PC-9 (cell line): ENCODE data around the gene MSMO1. TPM values are rescaled to one million over a fixed set of nuclear protein-coding genes. Genes with fewer than 3 reads are reported as not detected.

Experiments used
- BruUV-seq: library from RNA; stranded (reverse); fragments of 400-500 nt; replicated peaks from 2 replicates; lab custom pipeline; 2021; lab: Mats Ljungman, UMichigan
- CTCF ChIA-PET: fragments of 300-600 bp; sonication (Branson Sonifier 250); formaldehyde crosslinking; loops from one replicate; lab custom pipeline; 2022; ENCODE audit warnings: antibody characterized with exemption; lab: Charles Lee
- POLR2A ChIA-PET: fragments of 300-600 bp; sonication (Branson Sonifier 250); formaldehyde crosslinking; loops from one replicate; lab custom pipeline; 2022; ENCODE audit warnings: antibody characterized with exemption; ENCODE audit not compliant: unreplicated experiment; lab: Charles Lee
- DNase-seq, 2 experiments: peaks; one replicate each; pipeline versions ENCODE4 v3.0.0 to v3.0.0-alpha.2; 2015 to 2022; ENCODE audit warnings: mixed read lengths in 1 of 2
- H2AFZ ChIP-seq: fragments of 200-600 bp; sonication (generic); 2 replicates; pipeline ENCODE4 v1.8.1; 2017; ENCODE audit warnings: antibody characterized with exemption
- H3F3A ChIP-seq: fragments of 200-600 bp; sonication (generic); 2 replicates; pipeline ENCODE4 v1.8.1; 2017; ENCODE audit warnings: antibody characterized with exemption, mild to moderate bottlenecking, low read depth; ENCODE audit not compliant: insufficient read depth
- H3K27ac ChIP-seq: fragments of 200-600 bp; sonication (generic); 2 replicates; pipeline ENCODE4 v1.6.1; 2016; ENCODE audit warnings: mixed run types
- H3K27me3 ChIP-seq: fragments of 200-600 bp; sonication (generic); 2 replicates; pipeline ENCODE4 v1.6.1; 2016; ENCODE audit warnings: low read depth, mixed run types; ENCODE audit not compliant: insufficient read depth
- H3K36me3 ChIP-seq: fragments of 200-600 bp; sonication (generic); 2 replicates; pipeline ENCODE4 v1.6.1; 2016; ENCODE audit warnings: low read depth, mixed run types
- H3K4me1 ChIP-seq: fragments of 200-600 bp; sonication (generic); replicated peaks from 2 replicates; pipeline ENCODE4 v1.6.1; 2016; ENCODE audit warnings: mixed run types; ENCODE audit not compliant: insufficient read depth
- H3K4me2 ChIP-seq: fragments of 200-600 bp; sonication (generic); 2 replicates; pipeline ENCODE4 v1.6.1; 2017; ENCODE audit warnings: mixed run types
- H3K4me3 ChIP-seq: fragments of 200-600 bp; sonication (generic); 2 replicates; pipeline ENCODE4 v1.6.1; 2016; ENCODE audit warnings: mixed run types
- H3K79me2 ChIP-seq: fragments of 200-600 bp; sonication (generic); 2 replicates; pipeline ENCODE4 v1.6.1; 2017; ENCODE audit warnings: low read depth, mixed run types
- H3K9me2 ChIP-seq: fragments of 200-600 bp; sonication (generic); 2 replicates; pipeline ENCODE4 v1.8.1; 2017; ENCODE audit warnings: mild to moderate bottlenecking; ENCODE audit not compliant: insufficient read depth
- H3K9me3 ChIP-seq: fragments of 200-600 bp; sonication (generic); 2 replicates; pipeline ENCODE4 v1.8.1; 2016; ENCODE audit warnings: low read depth; ENCODE audit not compliant: insufficient read depth
- H4K20me1 ChIP-seq: fragments of 200-600 bp; sonication (generic); 2 replicates; pipeline ENCODE4 v1.8.1; 2017; ENCODE audit not compliant: insufficient read depth
- CTCF ChIP-seq: fragments of 200-600 bp; sonication (generic); conservative IDR thresholded peaks from 2 replicates; pipeline ENCODE4 v1.6.1; 2017; ENCODE audit warnings: mixed run types, antibody characterized with exemption, mild to moderate bottlenecking, moderate library complexity
- EZH2 ChIP-seq: fragments of 200-600 bp; sonication (generic); IDR thresholded peaks from 2 replicates; pipeline ENCODE4 v1.8.0; 2017; ENCODE audit warnings: antibody characterized with exemption, low read depth
- intact Hi-C: fragments of 100-400 bp; cut with micrococcal nuclease; formaldehyde crosslinking; loops from one replicate; pipeline ENCODE4 v1.10.0; 2022; ENCODE audit not compliant: unreplicated experiment
- total RNA-seq: library from RNA; stranded (reverse); gene quantifications from 2 replicates; pipeline ENCODE4 v1.2.3, GENCODE V29; 2021

The MSMO1 gene
- total RNA-seq, 1 experiment from 2014 or later, result 117 TPM

GRCh38 chr4:165359506-165359905, 32.0 kb downstream of the MSMO1 start:
- Histone ChIP-seq H3K79me2 (no peaks in the 10 kb centered on the region), H3K9me3 (no peaks in the 10 kb centered on the region), H3K4me2 (0 out of 2 replicates have a peak overlapping the region, but pooled peaks have one; percentile 29), H3K4me3 (no peak overlapping the region), H2AFZ (no peak overlapping the region), H3F3A (no peaks in the 10 kb centered on the region), H3K36me3 (no peaks in the 10 kb centered on the region), H4K20me1 (no peaks in the 10 kb centered on the region), H3K9me2 (no peaks in the 10 kb centered on the region), H3K4me1 (peaks cover 6% of the 10 kb centered on the region; the same call in 1 of the 2 replicates), H3K27ac (no peak overlapping the region), H3K27me3 (no peaks in the 10 kb centered on the region)
- no peak for DNase-seq
- BruUV-seq, result no TSS peak
- POLR2A ChIA-PET, result interaction anchor here (0.5 kb wide), 1 partner anchor 19 kb away, joined by 3 read pairs; the partner anchor contains the start of gene CPE
- no peak for TF ChIP-seq EZH2
- no peak for TF ChIP-seq CTCF
- intact Hi-C loops, result no loop called here
- CTCF ChIA-PET, result no interaction called here

GRCh38 chr4:165360041-165360695, 32.7 kb downstream of the MSMO1 start:
- Histone ChIP-seq H3K9me3 (no peaks in the 10 kb centered on the region), H3K4me2 (0 out of 2 replicates have a peak overlapping the region, but pooled peaks have one; percentile 29), H3K27me3 (no peaks in the 10 kb centered on the region), H3K9me2 (no peaks in the 10 kb centered on the region), H3K36me3 (no peaks in the 10 kb centered on the region), H2AFZ (no peak overlapping the region), H3F3A (no peaks in the 10 kb centered on the region), H3K79me2 (no peaks in the 10 kb centered on the region), H4K20me1 (no peaks in the 10 kb centered on the region), H3K4me1 (peaks cover 6% of the 10 kb centered on the region; the same call in 1 of the 2 replicates), H3K27ac (no peak overlapping the region), H3K4me3 (no peak overlapping the region)
- TF ChIP-seq EZH2, result no peak
- TF ChIP-seq CTCF, result no peak
- no TSS peak for BruUV-seq
- intact Hi-C loops, result no loop called here
- no peak for DNase-seq
- CTCF ChIA-PET, result no interaction called here
- POLR2A ChIA-PET, result no interaction called here

- CTCF ChIA-PET, result no interaction called here
- intact Hi-C loops, result no loop called here
- no TSS peak for BruUV-seq
Measured at GRCh38 chr4:165360985-165361670, 33.7 kb downstream of the MSMO1 start.

More at GRCh38 chr4:165360985-165361670, 33.7 kb downstream of the MSMO1 start:
- no peak for TF ChIP-seq EZH2
- TF ChIP-seq CTCF, result no peak
- H3K27ac ChIP-seq, result no peak overlapping the region
- no peaks in the 10 kb centered on the region for H4K20me1 ChIP-seq
- H3K9me2 ChIP-seq, result no peaks in the 10 kb centered on the region
- no peaks in the 10 kb centered on the region for H3K9me3 ChIP-seq
- no peaks in the 10 kb centered on the region for H3F3A ChIP-seq
- no peak overlapping the region for H3K4me2 ChIP-seq
- H3K27me3 ChIP-seq, result no peaks in the 10 kb centered on the region
- peaks cover 6% of the 10 kb centered on the region; the same call in 1 of the 2 replicates for H3K4me1 ChIP-seq
- no peaks in the 10 kb centered on the region for H3K79me2 ChIP-seq
- H3K36me3 ChIP-seq, result no peaks in the 10 kb centered on the region
- POLR2A ChIA-PET, result no interaction called here
- H3K4me3 ChIP-seq, result no peak overlapping the region
- DNase-seq, result no peak
- H2AFZ ChIP-seq, result no peak overlapping the region
